GM12872 (cell line): ENCODE results near the gene TBCD.

ENCODE experiments used
- TF ChIP-seq, protein P1 (sequence below): IDR thresholded peaks from 3 replicates; pipeline ENCODE4 v1.5.1; 2011; ENCODE audit warnings: low read depth, mild to moderate bottlenecking, low read length, moderate library complexity; ENCODE audit not compliant: insufficient read depth

Gene TBCD

DNA sequence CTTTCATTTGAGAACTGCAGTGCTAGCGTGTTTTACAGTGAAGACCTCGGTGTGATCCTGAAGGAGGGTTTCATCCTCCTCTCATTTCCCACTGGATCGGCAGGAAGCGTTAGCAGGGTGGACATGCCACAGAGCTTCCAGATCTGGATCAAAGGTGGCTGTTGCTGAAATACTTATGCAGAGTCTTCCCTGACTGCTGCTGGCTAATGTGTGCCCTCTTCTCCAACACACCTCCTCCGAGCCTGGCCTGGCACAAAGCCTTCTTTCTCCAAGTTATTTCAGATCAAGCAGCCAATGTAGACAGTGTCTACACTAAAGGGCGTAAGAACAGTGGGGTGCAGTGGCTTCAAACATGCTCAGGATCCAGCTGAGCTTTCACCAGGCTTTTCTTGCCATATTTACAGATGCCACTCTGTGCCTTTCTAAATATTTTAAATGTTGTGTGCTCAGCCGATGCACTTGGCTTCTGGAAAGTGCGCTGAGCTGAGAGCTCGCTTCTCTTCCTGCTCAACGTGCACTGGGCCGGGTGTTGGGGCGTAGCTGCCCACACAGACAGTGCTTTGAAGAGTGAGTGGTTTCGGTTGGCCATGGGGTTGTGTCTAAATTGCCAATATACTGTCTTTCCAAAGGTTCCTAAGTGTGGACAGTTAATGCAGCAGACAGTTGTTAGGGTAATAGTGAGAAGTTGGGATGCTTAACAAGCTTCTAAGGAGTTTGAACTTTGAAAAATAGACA, 85.9 kb downstream of the TBCD start:
- TF ChIP-seq, protein P1, sequence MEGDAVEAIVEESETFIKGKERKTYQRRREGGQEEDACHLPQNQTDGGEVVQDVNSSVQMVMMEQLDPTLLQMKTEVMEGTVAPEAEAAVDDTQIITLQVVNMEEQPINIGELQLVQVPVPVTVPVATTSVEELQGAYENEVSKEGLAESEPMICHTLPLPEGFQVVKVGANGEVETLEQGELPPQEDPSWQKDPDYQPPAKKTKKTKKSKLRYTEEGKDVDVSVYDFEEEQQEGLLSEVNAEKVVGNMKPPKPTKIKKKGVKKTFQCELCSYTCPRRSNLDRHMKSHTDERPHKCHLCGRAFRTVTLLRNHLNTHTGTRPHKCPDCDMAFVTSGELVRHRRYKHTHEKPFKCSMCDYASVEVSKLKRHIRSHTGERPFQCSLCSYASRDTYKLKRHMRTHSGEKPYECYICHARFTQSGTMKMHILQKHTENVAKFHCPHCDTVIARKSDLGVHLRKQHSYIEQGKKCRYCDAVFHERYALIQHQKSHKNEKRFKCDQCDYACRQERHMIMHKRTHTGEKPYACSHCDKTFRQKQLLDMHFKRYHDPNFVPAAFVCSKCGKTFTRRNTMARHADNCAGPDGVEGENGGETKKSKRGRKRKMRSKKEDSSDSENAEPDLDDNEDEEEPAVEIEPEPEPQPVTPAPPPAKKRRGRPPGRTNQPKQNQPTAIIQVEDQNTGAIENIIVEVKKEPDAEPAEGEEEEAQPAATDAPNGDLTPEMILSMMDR = no peak

DNA sequence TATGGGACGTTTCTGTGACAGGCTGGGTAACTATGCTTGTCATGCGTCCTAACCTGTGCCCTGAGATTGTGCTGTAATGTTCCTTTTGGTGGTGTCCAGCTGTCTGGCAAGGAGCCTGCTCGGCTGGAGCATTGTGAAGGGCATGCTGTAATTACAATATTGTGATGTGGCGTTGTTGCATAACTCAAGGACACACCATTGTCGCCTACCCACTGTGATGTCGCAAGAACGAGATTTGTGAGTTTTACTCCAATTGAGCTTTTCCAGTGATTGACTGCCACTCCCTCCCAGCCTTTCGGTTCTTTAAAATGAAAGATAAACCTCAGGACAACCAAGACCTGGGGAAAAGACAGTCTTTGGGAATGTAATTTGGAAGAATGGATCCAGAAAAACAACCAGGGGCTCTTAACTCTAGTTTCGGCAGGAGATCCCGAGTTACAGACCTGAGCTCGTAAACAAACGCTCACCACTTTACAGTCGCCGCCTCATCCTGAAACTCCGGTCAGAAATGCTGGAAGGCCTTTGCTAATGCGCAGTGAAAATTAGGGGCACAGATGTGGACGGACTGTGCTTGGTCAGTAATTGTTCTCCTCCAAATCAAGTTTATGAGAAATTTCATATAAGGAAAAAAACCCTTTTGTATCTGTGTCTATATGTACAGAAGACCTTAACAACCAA, 86.7 kb downstream of the TBCD start:
- TF ChIP-seq, protein P1 = no peak

DNA sequence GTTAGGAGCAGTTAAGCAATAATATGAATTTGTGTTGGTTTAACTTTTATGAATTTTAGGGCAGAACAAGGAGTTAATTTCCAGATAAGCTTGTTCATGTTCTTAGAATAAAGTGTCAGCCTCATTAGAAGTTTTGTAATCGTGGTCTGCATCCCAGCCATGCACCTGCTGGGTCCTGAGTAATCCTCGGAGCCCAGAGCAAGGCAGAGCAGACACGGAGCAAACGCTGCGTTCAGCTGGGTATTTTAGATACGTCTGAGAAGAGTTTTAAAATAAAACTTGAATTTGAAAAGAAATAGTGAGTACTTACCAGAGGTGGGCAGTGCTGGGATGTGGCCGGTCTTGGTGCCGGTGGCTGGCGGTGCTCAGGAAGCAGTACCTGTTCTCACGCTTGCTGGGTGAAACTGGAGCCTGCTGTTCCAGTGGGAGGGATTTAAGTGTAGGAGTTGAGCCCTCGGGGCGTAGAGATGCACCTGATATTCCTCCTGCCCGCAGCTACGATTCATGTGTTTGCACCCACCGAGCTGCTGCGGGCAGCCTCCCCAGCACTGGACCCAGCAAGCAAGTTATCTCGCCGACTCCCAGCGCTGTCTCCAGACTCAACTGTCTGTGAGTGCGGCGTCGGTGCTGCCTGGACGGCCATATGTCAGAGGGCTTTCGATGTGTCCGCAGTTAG, 87.9 kb downstream of the TBCD start, which contains the start of gene ZNF750:
Gene ZNF750 (minus strand): TSS at position 406 of the 676 bp plus-strand sequence. CDS start 7,568 bp downstream, outside the sequence.
- TF ChIP-seq, protein P1 = no peak

DNA sequence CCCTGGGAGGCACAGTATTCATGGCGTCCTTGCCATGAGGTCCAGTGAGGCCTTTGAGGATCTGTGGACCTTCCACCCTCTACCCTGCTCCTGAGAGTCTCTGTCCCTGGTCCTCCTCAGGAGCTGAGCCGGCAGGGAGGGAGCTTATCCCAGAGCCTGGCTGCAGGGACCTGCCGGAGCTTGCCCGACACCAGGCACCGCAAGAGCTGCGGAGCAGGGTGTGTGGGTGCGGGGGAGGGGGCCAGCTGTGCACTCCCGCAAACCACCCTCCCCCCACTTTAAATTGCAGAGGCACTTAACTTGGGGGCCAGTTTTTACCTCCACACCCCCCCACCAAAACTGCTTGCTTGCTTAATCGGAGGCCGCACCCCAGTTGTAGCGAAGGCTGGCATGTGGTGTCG, 88.6 kb downstream of the TBCD start:
- TF ChIP-seq, protein P1 = no peak

DNA sequence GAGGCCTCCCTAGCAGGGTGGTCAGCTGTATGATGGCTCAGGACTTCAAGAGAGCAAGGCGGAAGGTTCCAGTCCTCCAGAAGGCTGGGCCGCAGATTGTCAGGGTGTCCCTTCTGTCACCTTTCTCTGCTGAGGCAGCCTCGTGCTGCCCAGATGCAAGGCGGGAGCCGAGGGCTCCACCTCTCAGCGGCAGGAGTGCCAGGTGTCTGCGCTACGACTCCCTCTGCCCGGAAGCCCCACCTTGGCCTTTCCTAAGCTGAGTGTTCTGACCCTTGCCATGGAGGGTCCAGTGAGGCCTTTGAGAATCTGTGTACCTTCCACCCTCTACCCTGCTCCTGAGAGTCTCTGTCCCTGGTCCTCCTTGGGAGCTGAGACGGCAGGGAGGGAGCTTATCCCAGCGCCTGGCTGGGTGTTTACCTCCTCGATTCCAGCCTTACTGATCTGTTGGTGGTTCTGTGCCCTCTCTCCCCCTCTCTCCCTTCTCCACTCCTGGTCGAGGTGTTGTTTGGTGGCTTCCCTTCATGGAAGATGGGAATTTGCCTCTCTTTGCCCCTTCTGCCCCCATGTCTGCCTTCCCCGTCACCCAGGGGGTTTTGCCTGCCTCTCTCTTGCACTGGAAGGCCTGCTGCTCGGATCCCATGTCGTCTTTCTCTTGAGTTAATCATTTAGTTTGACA, 90.2 kb downstream of the TBCD start:
- TF ChIP-seq, protein P1 = no peak

DNA sequence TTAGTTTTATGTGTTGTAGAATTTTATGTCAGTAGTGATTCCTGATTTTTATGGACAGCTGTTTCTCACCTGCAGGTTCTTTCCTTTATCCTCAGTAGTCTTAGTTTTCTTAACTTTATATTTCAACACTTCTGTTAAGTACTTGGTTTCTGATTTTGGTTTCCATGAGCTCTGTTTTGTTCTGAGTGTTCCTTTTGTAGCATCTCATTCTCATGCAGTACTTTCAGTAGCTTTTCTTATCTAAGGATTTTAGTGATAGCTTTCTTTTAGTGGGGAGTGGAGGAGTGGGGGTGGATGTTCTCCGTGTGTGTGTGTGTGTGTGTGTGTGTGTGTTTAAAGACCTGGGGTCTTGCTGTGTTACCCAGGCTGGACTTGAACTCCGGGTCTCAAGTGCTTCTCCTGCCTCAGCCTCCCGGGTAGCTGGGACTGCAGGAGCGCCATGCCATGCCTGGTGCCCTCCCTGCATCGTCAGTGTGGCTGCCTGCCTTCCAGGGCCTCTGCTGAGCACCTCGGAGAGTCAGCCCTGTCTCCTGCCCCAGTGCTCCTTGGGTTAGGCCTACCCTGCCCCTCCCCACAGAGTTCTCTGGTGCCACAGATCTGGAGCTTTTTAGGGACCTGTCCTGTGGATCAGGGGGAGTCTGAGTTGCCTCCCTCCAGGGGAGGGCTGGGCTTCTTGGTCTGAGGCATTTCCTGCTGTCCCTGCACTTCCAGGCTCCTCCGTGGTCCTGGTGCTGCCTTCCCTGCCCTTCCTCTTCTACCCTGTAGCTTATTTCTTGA, 92.2 kb downstream of the TBCD start:
- TF ChIP-seq, protein P1 = no peak

DNA sequence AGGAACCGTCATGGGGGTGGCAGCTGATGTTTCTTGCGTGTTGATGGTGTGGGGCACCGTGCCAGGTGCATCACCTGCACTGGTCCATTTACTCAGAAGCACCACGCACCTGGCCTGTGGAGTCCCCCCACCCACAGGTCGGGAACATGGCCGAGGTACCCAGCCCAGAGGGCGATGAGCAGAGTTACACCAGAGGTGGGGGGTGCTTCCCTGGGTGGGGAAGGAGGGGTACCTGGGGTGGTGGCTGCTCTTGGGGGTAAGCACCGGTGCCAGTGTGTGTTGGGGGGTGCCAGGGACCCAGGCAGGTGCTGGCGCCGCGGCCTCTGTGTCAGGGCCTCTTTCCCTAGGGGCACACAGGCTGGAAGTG, 92.9 kb downstream of the TBCD start:
- TF ChIP-seq, protein P1 = no peak
